ENCODE results near the gene SSBP3. TPM values are rescaled to one million over a fixed set of nuclear protein-coding genes. Genes with fewer than 3 reads are reported as not detected.

SSBP3 gene
- polyA plus RNA-seq, 1 of the 3 experiments (the other 2 are of a cell fraction), result 26.2 TPM

GRCh38 chr1:54385727-54386022 lies 20.5 kb downstream of the SSBP3 start:
- Histone ChIP-seq H3K9me2 (no peaks in the 10 kb centered on the region), H3K36me3 (replicated peaks in 1 of 2; ENCODE audit: control insufficient read depth in 1 of 2, insufficient read depth in 2 of 2, low read length in 1 of 2) (peaks cover 0 to 22% of the 10 kb centered on the region in 2 experiments), H3K9me3 (no peaks in the 10 kb centered on the region), H3F3A (replicated peaks; ENCODE audit: insufficient read depth) (no peaks in the 10 kb centered on the region), H3K27ac (ENCODE audit: low read depth in 2 of 2, low read length in 1 of 2) (no peak overlapping the region), H3K27me3 (ENCODE audit: insufficient read depth) (no peaks in the 10 kb centered on the region), H4K20me1 (ENCODE audit: insufficient read depth) (0 out of 2 replicates have a peak, but pooled peaks cover 8% of the 10 kb centered on the region), H3K4me1 (ENCODE audit: control insufficient read depth in 1 of 2, insufficient read depth in 2 of 2, low read depth in 1 of 2, low read length in 1 of 2) (peaks cover 0 to 4% of the 10 kb centered on the region in 2 experiments; a peak in 1 of 4 replicates), H3K9ac (no peak overlapping the region), H3K4me2 (no peak overlapping the region), H3K4me3 (ENCODE audit: low read depth in 2 of 2, low read length in 1 of 2) (no peak overlapping the region), H2AFZ (ENCODE audit: low read depth) (no peak overlapping the region), H3K79me2 (ENCODE audit: insufficient read depth) (peaks cover 15% of the 10 kb centered on the region)
- TF ChIP-seq SIN3A (IDR thresholded peaks at IDR 0.05; ENCODE audit: borderline replicate concordance, low read depth, low read length) (no peak), IRF3 (IDR thresholded peaks at IDR 0.05; ENCODE audit: low read depth, low read length) (no peak)
- WGBS (ENCODE audit: low lambda C conversion rate), result 90% methylated on average over 3 of the region's 3 CpGs
- no peak for DNase-seq
- ChIA-PET CTCF (interaction anchor here (1.3 to 1.9 kb wide), 2 partner anchors 8 to 75 kb away, joined by 3 to 4 read pairs; no protein-coding TSS in a partner anchor), POLR2A (no interaction called here)

- peaks cover 0 to 8% of the 10 kb centered on the region in 2 experiments; a peak in 1 of 4 replicates for H3K4me1 ChIP-seq (ENCODE audit: control insufficient read depth in 1 of 2, insufficient read depth in 2 of 2, low read depth in 1 of 2, low read length in 1 of 2)
- H3K79me2 ChIP-seq (ENCODE audit: insufficient read depth), result peaks cover 15% of the 10 kb centered on the region
- POLR2A ChIA-PET, result no interaction called here
- no peak for DNase-seq
- no peak overlapping the region for H3K9ac ChIP-seq
- no peaks in the 10 kb centered on the region for H3F3A ChIP-seq (replicated peaks; ENCODE audit: insufficient read depth)
- no peak overlapping the region for H2AFZ ChIP-seq (ENCODE audit: low read depth)
- TF ChIP-seq YY1 (IDR thresholded peaks at IDR 0.05; ENCODE audit: low read depth) (no peak), MEF2A (IDR thresholded peaks at IDR 0.05; ENCODE audit: borderline replicate concordance, low read depth) (no peak), RFX5 (IDR thresholded peaks at IDR 0.05; ENCODE audit: low read length) (no peak), POLR2AphosphoS5 (IDR thresholded peaks at IDR 0.05; ENCODE audit: low read depth, low read length) (no peak), SIN3A (IDR thresholded peaks at IDR 0.05; ENCODE audit: borderline replicate concordance, low read depth, low read length) (no peak), PBX3 (IDR thresholded peaks at IDR 0.05) (no peak), GABPA (IDR thresholded peaks at IDR 0.05; ENCODE audit: low read depth) (no peak), JUND (IDR thresholded peaks at IDR 0.05) (no peak), TAF1 (IDR thresholded peaks at IDR 0.05; ENCODE audit: borderline replicate concordance, low read depth, low read length) (no peak), FOXM1 (IDR thresholded peaks at IDR 0.05; ENCODE audit: low read depth) (no peak), EP300 (IDR thresholded peaks at IDR 0.05; ENCODE audit: borderline replicate concordance in 1 of 2, low read depth in 1 of 2, low read length in 1 of 2) (no peak), MXI1 (IDR thresholded peaks at IDR 0.05; ENCODE audit: low read depth, low read length) (no peak), GATA2 (CRISPR knock-in tag; IDR thresholded peaks at IDR 0.05) (no peak), EZH2phosphoT487 (IDR thresholded peaks at IDR 0.05; ENCODE audit: borderline replicate concordance, low read depth) (no peak), TEAD4 (IDR thresholded peaks at IDR 0.05; ENCODE audit: borderline replicate concordance, insufficient read depth) (no peak), USF1 (IDR thresholded peaks at IDR 0.05; ENCODE audit: borderline replicate concordance, low read depth) (no peak), SMC3 (IDR thresholded peaks at IDR 0.05; ENCODE audit: low read depth, low read length) (no peak), MAX (IDR thresholded peaks at IDR 0.05; ENCODE audit: low read depth) (no peak), CTCF (IDR thresholded peaks at IDR 0.05) (no peak), TCF12 (IDR thresholded peaks at IDR 0.05) (no peak)
- peaks cover 0 to 18% of the 10 kb centered on the region in 2 experiments for H3K36me3 ChIP-seq (replicated peaks in 1 of 2; ENCODE audit: control insufficient read depth in 1 of 2, insufficient read depth in 2 of 2, low read length in 1 of 2)
- no peaks in the 10 kb centered on the region for H3K9me3 ChIP-seq
- CTCF ChIA-PET, result interaction anchor here (1.7 to 1.9 kb wide), 2 partner anchors 8 to 19 kb away, joined by 4 read pairs; no protein-coding TSS in a partner anchor
- H3K4me3 ChIP-seq (ENCODE audit: low read depth in 2 of 2, low read length in 1 of 2), result no peak overlapping the region
- no peaks in the 10 kb centered on the region for H3K9me2 ChIP-seq
- H4K20me1 ChIP-seq (ENCODE audit: insufficient read depth), result 0 out of 2 replicates have a peak, but pooled peaks cover 8% of the 10 kb centered on the region
- H3K27ac ChIP-seq (ENCODE audit: low read depth in 2 of 2, low read length in 1 of 2), result no peak overlapping the region
- H3K4me2 ChIP-seq, result no peak overlapping the region
- no peaks in the 10 kb centered on the region for H3K27me3 ChIP-seq (ENCODE audit: insufficient read depth)
- 69% methylated on average over 5 of the region's 7 CpGs for WGBS (ENCODE audit: low lambda C conversion rate)
These were observed 21.1 kb downstream of the SSBP3 start for GRCh38 chr1:54384918-54385726.
